NCI-H446 (cell line): Measurements from ENCODE around the gene HAGHL.

Experiments
- DNase-seq, 2 experiments: peaks; one replicate each; lab custom pipeline; 2025; lab: John Stamatoyannopoulos, UW

The HAGHL gene

GRCh38 chr16:721765-722540 lies 5.0 kb upstream of the HAGHL start:
- DNase-seq, result no peak

GRCh38 chr16:722835-723633 lies 3.9 kb upstream of the HAGHL start:
- DNase-seq, result no peak

- DNase-seq, result no peak
These were observed 3.2 kb upstream of the HAGHL start for GRCh38 chr16:723695-724094.

- DNase-seq, result no peak
These were observed 2.5 kb upstream of the HAGHL start for GRCh38 chr16:724188-725040.

- no peak for DNase-seq
These were observed 1.9 kb upstream of the HAGHL start for GRCh38 chr16:725041-725376.

GRCh38 chr16:725463-726187 lies 1.3 kb upstream of the HAGHL start:
- no peak for DNase-seq

GRCh38 chr16:726188-726437 lies 793 bp upstream of the HAGHL start:
- no peak for DNase-seq

GRCh38 chr16:727291-727977 lies 528 bp downstream of the HAGHL start:
- no peak for DNase-seq

GRCh38 chr16:728131-728889 lies 1.4 kb downstream of the HAGHL start:
- peak in 1 of 2 experiments; percentile 64 for DNase-seq

- no peak for DNase-seq
These were observed 2.2 kb downstream of the HAGHL start for GRCh38 chr16:728890-729744.

GRCh38 chr16:729768-730665 lies 3.1 kb downstream of the HAGHL start:
- DNase-seq, result no peak

GRCh38 chr16:730666-731509 lies 4.0 kb downstream of the HAGHL start:
- DNase-seq, result no peak

- no peak for DNase-seq
These were observed 5.4 kb downstream of the HAGHL start for GRCh38 chr16:732332-732731.

GRCh38 chr16:732936-733335 lies 6.0 kb downstream of the HAGHL start:
- no peak for DNase-seq

GRCh38 chr16:733382-734207 lies 6.7 kb downstream of the HAGHL start:
- no peak for DNase-seq

GRCh38 chr16:734208-734980 lies 7.5 kb downstream of the HAGHL start:
- no peak for DNase-seq
